H1 (cell line): ENCODE results near the gene SAE1. TPM values are rescaled to one million over a fixed set of nuclear protein-coding genes. Genes with fewer than 3 reads are reported as not detected.

Source experiments
- CTCF ChIA-PET: fragments of 300-600 bp; sonication (Branson Sonifier 250); formaldehyde crosslinking; loops from one replicate; lab custom pipeline; 2021; ENCODE audit not compliant: partially characterized antibody; lab: Charles Lee
- POLR2A ChIA-PET: fragments of 300-600 bp; sonication (Branson Sonifier 250); formaldehyde crosslinking; loops from one replicate; lab custom pipeline; 2021; ENCODE audit warnings: inconsistent platforms; ENCODE audit not compliant: partially characterized antibody; lab: Charles Lee
- DNase-seq, 2 experiments: peaks; one replicate each; pipeline versions ENCODE4 v3.0.0 to v3.0.0-alpha.2; 2010 to 2022; ENCODE audit warnings: low spot score in 2 of 2, low read depth in 1 of 2, mixed read lengths in 1 of 2
- FAIRE-seq: peaks from 2 replicates; lab custom pipeline; 2011; peaks lifted over from hg19 to GRCh38; lab: Jason Lieb, UNC
- H2AFZ ChIP-seq: 2 replicates; pipeline ENCODE4 v1.8.1; 2012; ENCODE audit warnings: low read length, inconsistent platforms
- H2AK5ac ChIP-seq: 2 replicates; pipeline ENCODE4 v1.6.1; 2013; ENCODE audit warnings: low read depth, low read length
- H2BK120ac ChIP-seq: replicated peaks from 2 replicates; pipeline ENCODE3; 2013; ENCODE audit warnings: low read depth, low read length, inconsistent platforms
- H2BK12ac ChIP-seq: 2 replicates; pipeline ENCODE4 v1.6.1; 2013; ENCODE audit warnings: low read depth, low read length
- H2BK15ac ChIP-seq: 2 replicates; pipeline ENCODE4 v1.6.1; 2013; ENCODE audit warnings: low read length
- H2BK20ac ChIP-seq: 2 replicates; pipeline ENCODE4 v1.6.1; 2013; ENCODE audit warnings: low read length
- H2BK5ac ChIP-seq: 2 replicates; pipeline ENCODE4 v1.6.1; 2013; ENCODE audit warnings: low read depth, low read length
- H3K14ac ChIP-seq: 2 replicates; pipeline ENCODE4 v1.6.1; 2013; ENCODE audit warnings: inconsistent platforms; ENCODE audit not compliant: insufficient read length
- H3K18ac ChIP-seq: 2 replicates; pipeline ENCODE4 v1.6.1; 2013; ENCODE audit warnings: low read length; ENCODE audit errors: extremely low read depth
- H3K23ac ChIP-seq: 2 replicates; pipeline ENCODE4 v1.6.1; 2013; ENCODE audit warnings: inconsistent platforms; ENCODE audit not compliant: insufficient read length
- H3K23me2 ChIP-seq: 2 replicates; pipeline ENCODE4 v1.6.1; 2013; ENCODE audit warnings: low read depth, low read length
- H3K27ac ChIP-seq: 2 replicates; pipeline ENCODE4 v1.6.1; 2011; ENCODE audit warnings: low read depth, low read length, inconsistent platforms
- H3K27me3 ChIP-seq, 4 experiments: replicated peaks in 1 of 4; 1 replicate in 1 of 4; 2 replicates in 3 of 4; pipeline versions ENCODE4 v1.6.1 to v1.8.1; 2011 to 2013; ENCODE audit warnings: low read length in 3 of 4, mild to moderate bottlenecking in 3 of 4, inconsistent platforms in 2 of 4, mixed read lengths in 2 of 4, moderate library complexity in 1 of 4; ENCODE audit not compliant: control insufficient read depth in 3 of 4, insufficient read depth in 3 of 4; ENCODE audit errors: extremely low read depth in 1 of 4
- H3K36me3 ChIP-seq, 4 experiments: 2 replicates each; pipeline versions ENCODE4 v1.6.1 to v1.8.1; 2011 to 2013; ENCODE audit warnings: mild to moderate bottlenecking in 4 of 4, low read length in 3 of 4, moderate library complexity in 2 of 4, control low read depth in 1 of 4, inconsistent platforms in 1 of 4; ENCODE audit not compliant: insufficient read depth in 4 of 4, control insufficient read depth in 2 of 4
- H3K4ac ChIP-seq: replicated peaks from 2 replicates; pipeline ENCODE3; 2013; ENCODE audit warnings: low read length, low read depth, mixed read lengths, inconsistent platforms; ENCODE audit not compliant: insufficient read length
- H3K4me1 ChIP-seq, 4 experiments: replicated peaks in 1 of 4; 1 replicate in 1 of 4; 2 replicates in 3 of 4; pipeline versions ENCODE4 v1.6.1 to v1.8.1; 2011 to 2013; ENCODE audit warnings: low read length in 3 of 4, inconsistent platforms in 2 of 4, mixed read lengths in 1 of 4; ENCODE audit not compliant: insufficient read depth in 4 of 4, control insufficient read depth in 3 of 4
- H3K4me2 ChIP-seq, 2 experiments: 2 replicates each; pipeline versions ENCODE4 v1.6.1 to v1.8.1; 2011 to 2013; ENCODE audit warnings: low read depth in 2 of 2, low read length in 2 of 2, control low read depth in 1 of 2, inconsistent platforms in 1 of 2, mild to moderate bottlenecking in 1 of 2; ENCODE audit not compliant: insufficient read depth in 1 of 2
- H3K4me3 ChIP-seq, 4 experiments: fragments of 200-600, 300-600 bp in 1 of 4; sonication (generic), shearing (Covaris generic), sonication (Bioruptor Twin) in 1 of 4; 2 replicates each; pipeline versions ENCODE4 v1.5.1 to v1.8.1; 2011 to 2016; ENCODE audit warnings: low read length in 4 of 4, low read depth in 3 of 4, control low read depth in 2 of 4, inconsistent platforms in 2 of 4, mild to moderate bottlenecking in 2 of 4, mixed read lengths in 1 of 4, moderate library complexity in 1 of 4; ENCODE audit not compliant: insufficient read depth in 2 of 4; ENCODE audit errors: extremely low read depth in 1 of 4
- H3K56ac ChIP-seq: replicated peaks from 2 replicates; pipeline ENCODE3; 2013; ENCODE audit warnings: low read depth, mild to moderate bottlenecking, mixed read lengths, low read length, inconsistent platforms; ENCODE audit not compliant: insufficient read length
- H3K79me1 ChIP-seq: 2 replicates; pipeline ENCODE4 v1.6.1; 2013; ENCODE audit warnings: low read depth, low read length, control low read depth
- H3K79me2 ChIP-seq, 2 experiments: 2 replicates each; pipeline versions ENCODE4 v1.6.1 to v1.8.1; 2012 to 2013; ENCODE audit warnings: low read length in 2 of 2, mild to moderate bottlenecking in 2 of 2, inconsistent platforms in 1 of 2; ENCODE audit not compliant: insufficient read depth in 2 of 2, control insufficient read depth in 1 of 2
- H3K9ac ChIP-seq, 4 experiments: replicated peaks in 1 of 4; 1 replicate in 1 of 4; 2 replicates in 3 of 4; pipeline versions ENCODE4 v1.6.1 to v1.8.1; 2011 to 2013; ENCODE audit warnings: low read depth in 3 of 4, low read length in 3 of 4, control low read depth in 2 of 4, mild to moderate bottlenecking in 2 of 4, moderate library complexity in 2 of 4, inconsistent platforms in 1 of 4; ENCODE audit errors: extremely low read depth in 1 of 4
- H3K9me3 ChIP-seq, 2 experiments: 2 replicates each; pipeline versions ENCODE4 v1.6.1 to v1.8.1; 2012 to 2013; ENCODE audit warnings: mild to moderate bottlenecking in 2 of 2, moderate library complexity in 2 of 2, control low read depth in 1 of 2, inconsistent platforms in 1 of 2, low read depth in 1 of 2, low read length in 1 of 2, mixed read lengths in 1 of 2; ENCODE audit not compliant: insufficient read depth in 2 of 2
- H4K20me1 ChIP-seq, 2 experiments: replicated peaks in 1 of 2; 2 replicates each; pipeline versions ENCODE3 to v1.8.1; 2011 to 2013; ENCODE audit warnings: inconsistent platforms in 2 of 2, low read length in 2 of 2, mild to moderate bottlenecking in 1 of 2; ENCODE audit not compliant: insufficient read depth in 2 of 2, control insufficient read depth in 1 of 2
- H4K5ac ChIP-seq: 2 replicates; pipeline ENCODE4 v1.6.1; 2013; ENCODE audit warnings: low read length, low read depth, mixed read lengths, inconsistent platforms; ENCODE audit not compliant: insufficient read length
- H4K8ac ChIP-seq: 2 replicates; pipeline ENCODE4 v1.8.0; 2013; ENCODE audit warnings: mild to moderate bottlenecking, moderate library complexity, low read length, inconsistent platforms; ENCODE audit not compliant: insufficient read depth; ENCODE audit errors: extremely low read depth
- H4K91ac ChIP-seq: replicated peaks from 2 replicates; pipeline ENCODE3; 2013; ENCODE audit warnings: low read length, mixed read lengths, inconsistent platforms; ENCODE audit not compliant: insufficient read length
- ASH2L ChIP-seq: fragments of 200-600, 300-600 bp; sonication (generic); IDR thresholded peaks from one replicate; pipeline ENCODE4 v1.7.1; 2017; ENCODE audit warnings: low read length
- BCL11A ChIP-seq, 2 experiments: IDR thresholded peaks; one replicate each; pipeline ENCODE4 v1.6.1; 2011; ENCODE audit warnings: low read depth in 2 of 2, low read length in 2 of 2, mild to moderate bottlenecking in 2 of 2
- BRCA1 ChIP-seq: IDR thresholded peaks from 2 replicates; pipeline ENCODE4 v1.6.1; 2012; ENCODE audit warnings: low read depth, low read length, improper control_type of control experiment
- CBX5 ChIP-seq: fragments of 300-800, 300-1000 bp; sonication (generic); IDR thresholded peaks from 2 replicates; pipeline ENCODE4 v1.7.1; 2016; ENCODE audit warnings: antibody characterized with exemption, low read length, low read depth
- CBX8 ChIP-seq: fragments of 300-800, 300-1000 bp; sonication (generic); IDR thresholded peaks from 2 replicates; pipeline ENCODE4 v1.7.1; 2016; ENCODE audit warnings: low read depth, low read length, borderline replicate concordance
- CEBPB ChIP-seq: IDR thresholded peaks from 2 replicates; pipeline ENCODE4 v1.6.1; 2012; ENCODE audit warnings: low read depth, low read length
- CHD1 ChIP-seq: IDR thresholded peaks from 2 replicates; pipeline ENCODE4 v1.6.1; 2012; ENCODE audit warnings: low read depth, low read length, improper control_type of control experiment
- HDAC2 ChIP-seq, 2 experiments: fragments of 300-600 bp in 1 of 2; sonication (generic) in 1 of 2; IDR thresholded peaks; 2 replicates each; pipeline ENCODE4 v1.6.1; 2011 to 2012; ENCODE audit warnings: low read depth in 2 of 2, low read length in 2 of 2, mild to moderate bottlenecking in 2 of 2, moderate library complexity in 2 of 2, borderline replicate concordance in 1 of 2, inconsistent platforms in 1 of 2
- JUN ChIP-seq: IDR thresholded peaks from 2 replicates; pipeline ENCODE4 v1.6.1; 2011; ENCODE audit warnings: low read depth, mild to moderate bottlenecking, improper control_type of control experiment, low read length
- MAFK ChIP-seq: IDR thresholded peaks from 2 replicates; pipeline ENCODE4 v1.6.1; 2012; ENCODE audit warnings: low read depth, mild to moderate bottlenecking, improper control_type of control experiment, low read length
- POLR2AphosphoS5 ChIP-seq: IDR thresholded peaks from 2 replicates; pipeline ENCODE4 v1.6.1; 2011; ENCODE audit warnings: low read depth, low read length
- POU5F1 ChIP-seq: IDR thresholded peaks from 2 replicates; pipeline ENCODE4 v1.6.1; 2011; ENCODE audit warnings: low read depth, mild to moderate bottlenecking, low read length, moderate library complexity
- RXRA ChIP-seq: IDR thresholded peaks from 2 replicates; pipeline ENCODE4 v1.6.1; 2011; ENCODE audit warnings: low read depth, mild to moderate bottlenecking, low read length, moderate library complexity; ENCODE audit not compliant: insufficient read depth
- SP2 ChIP-seq: IDR thresholded peaks from 2 replicates; pipeline ENCODE4 v1.6.1; 2012; ENCODE audit warnings: mild to moderate bottlenecking, low read length, inconsistent platforms
- SP4 ChIP-seq: IDR thresholded peaks from 2 replicates; pipeline ENCODE4 v1.6.1; 2012; ENCODE audit warnings: low read length, inconsistent platforms
- TBP ChIP-seq: IDR thresholded peaks from 2 replicates; pipeline ENCODE4 v1.6.1; 2011; ENCODE audit warnings: low read depth, low read length, improper control_type of control experiment
- WGBS, 2 experiments: shearing (Covaris generic) in 1 of 2; methylation state at CpG; one replicate each; pipeline versions ENCODE4 v1.1.6 to v1.1.7; 2013 to 2015; ENCODE audit warnings: low lambda C conversion rate in 2 of 2, mixed read lengths in 2 of 2, inconsistent platforms in 1 of 2, low coverage in 1 of 2, missing lambda C conversion rate in 1 of 2; ENCODE audit not compliant: insufficient replicate concordance in 2 of 2, insufficient coverage in 1 of 2, insufficient read length in 1 of 2; ENCODE audit errors: extremely low coverage in 1 of 2, missing lambda C conversion rate in 1 of 2; 5-methylcytosine and 5-hydroxymethylcytosine counted together
- polyA plus RNA-seq, 7 experiments: library from polyadenylated mRNA; depleted of rRNA in 3 of 7; stranded (reverse) in 5 of 7; unstranded in 2 of 7; fragments of >200 nt in 5 of 7; fragments of 200-250 nt in 2 of 7; gene quantifications; 1 replicate in 5 of 7; 2 replicates in 1 of 7; 4 replicates in 1 of 7; pipeline versions ENCODE4 v1.2.1 to v1.2.3, GENCODE V29; 2011 to 2013; ENCODE audit warnings: missing spikeins in 2 of 7, mixed read lengths in 2 of 7
- total RNA-seq: library from RNA; stranded (reverse); fragmentation: NEBNext Ultra II Directional; extraction: Animal tissue kit (Norgen Biotek cat#: 25700); gene quantifications from 2 replicates; pipeline ENCODE4 v1.2.1, GENCODE V29; 2021

Gene SAE1
- total and polyA plus RNA-seq, 2 of the 8 experiments (the other 6 are each of a cell fraction or from before 2014, with no cell fraction given), result 213 to 268 TPM

GRCh38 chr19:47082493-47082892 lies 48.1 kb upstream of the SAE1 start:
- no peak overlapping the region for H3K14ac ChIP-seq
- no peaks in the 10 kb centered on the region for H3K4me1 ChIP-seq
- no peak overlapping the region for H4K8ac ChIP-seq
- no peak overlapping the region for H3K4me2 ChIP-seq
- no peak overlapping the region for H3K18ac ChIP-seq
- no peaks in the 10 kb centered on the region for H3K9me3 ChIP-seq
- ChIA-PET CTCF (interaction anchor here (0.6 to 3.8 kb wide), 6 partner anchors 15 to 461 kb away, joined by 3 to 28 read pairs (median 5); no protein-coding TSS in a partner anchor), POLR2A (interaction anchor here (0.5 to 6.1 kb wide), 9 partner anchors 14 to 50 kb away, joined by 3 to 27 read pairs (median 4); partner anchors contain the start of gene ZC3H4)
- H4K5ac ChIP-seq, result no peak overlapping the region
- no peak overlapping the region for H3K27ac ChIP-seq
- no peak overlapping the region for H2BK12ac ChIP-seq
- no peak overlapping the region for H2BK15ac ChIP-seq
- H3K79me2 ChIP-seq, result no peaks in the 10 kb centered on the region
- no peak overlapping the region for H2AFZ ChIP-seq
- DNase-seq (no peak), FAIRE-seq (no peak)
- no peaks in the 10 kb centered on the region for H3K27me3 ChIP-seq
- no peak overlapping the region for H2BK5ac ChIP-seq
- no peak overlapping the region for H3K4me3 ChIP-seq
- H3K36me3 ChIP-seq, result peaks cover 19 to 75% (median 58%) of the 10 kb centered on the region in 4 experiments
- no peak overlapping the region for H4K91ac ChIP-seq
- WGBS, 2 experiments, result 91% methylated on average over 5 of the region's 5 CpGs; no CpG with 5 or more reads in 1 of the 2 experiments
- H3K56ac ChIP-seq, result no peak overlapping the region
- H4K20me1 ChIP-seq, result peaks cover 9 to 11% of the 10 kb centered on the region in 2 experiments
- H2BK20ac ChIP-seq, result no peak overlapping the region
- no peak overlapping the region for H3K23ac ChIP-seq
- H2AK5ac ChIP-seq, result no peak overlapping the region
- H3K4ac ChIP-seq, result no peak overlapping the region
- H3K79me1 ChIP-seq, result no peaks in the 10 kb centered on the region
- H3K9ac ChIP-seq, result no peak overlapping the region
- H3K23me2 ChIP-seq, result no peaks in the 10 kb centered on the region
- H2BK120ac ChIP-seq, result no peak overlapping the region
- TF ChIP-seq RXRA (no peak), POU5F1 (no peak), MAFK (no peak), BCL11A (IDR thresholded peaks at IDR 0.05; ENCODE audit: low read depth in 2 of 2, low read length in 2 of 2) (no peak), BRCA1 (no peak), CEBPB (no peak), JUN (no peak), SP2 (no peak), POLR2AphosphoS5 (no peak), CBX5 (no peak), ASH2L (no peak), CHD1 (no peak), HDAC2 (IDR thresholded peaks at IDR 0.05; ENCODE audit: borderline replicate concordance in 1 of 2, low read depth in 2 of 2, low read length in 2 of 2) (no peak), CBX8 (no peak), TBP (no peak), SP4 (no peak)
